Measurements from ENCODE around the gene WDR5.

WDR5 gene

DNA sequence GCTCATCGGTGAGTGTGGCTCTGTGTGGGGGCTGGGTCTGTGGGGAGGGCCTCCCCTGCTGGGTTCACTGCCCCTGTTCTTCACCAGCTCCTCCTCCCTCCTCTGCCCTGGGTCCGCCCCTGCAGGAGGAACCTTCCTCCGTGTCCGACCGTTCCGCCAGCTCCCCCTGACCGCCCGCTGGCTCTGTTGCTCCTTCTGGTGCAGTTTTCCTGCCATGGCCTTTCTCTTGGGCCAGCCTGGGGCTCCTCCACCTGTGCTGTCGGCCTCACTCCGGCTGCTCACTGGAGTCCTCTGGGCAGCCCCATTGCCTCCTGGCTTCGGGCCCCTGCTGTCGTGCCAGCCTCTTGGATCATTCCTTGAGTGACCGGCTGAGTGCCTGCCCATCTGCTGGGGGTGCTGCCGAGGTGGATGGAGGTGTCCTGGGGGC is 16.2 kb downstream of the WDR5 start:
- TF ChIP-seq EZH2 (IDR thresholded peaks at IDR 0.05) (no peak), POLR2AphosphoS5 (IDR thresholded peaks at IDR 0.05; ENCODE audit: borderline replicate concordance, low read depth, low read length) (no peak), FOXP2 (optimal IDR thresholded peaks at IDR 0.05; ENCODE audit: control extremely low read depth, extremely low read length, insufficient read depth) (no peak)

DNA sequence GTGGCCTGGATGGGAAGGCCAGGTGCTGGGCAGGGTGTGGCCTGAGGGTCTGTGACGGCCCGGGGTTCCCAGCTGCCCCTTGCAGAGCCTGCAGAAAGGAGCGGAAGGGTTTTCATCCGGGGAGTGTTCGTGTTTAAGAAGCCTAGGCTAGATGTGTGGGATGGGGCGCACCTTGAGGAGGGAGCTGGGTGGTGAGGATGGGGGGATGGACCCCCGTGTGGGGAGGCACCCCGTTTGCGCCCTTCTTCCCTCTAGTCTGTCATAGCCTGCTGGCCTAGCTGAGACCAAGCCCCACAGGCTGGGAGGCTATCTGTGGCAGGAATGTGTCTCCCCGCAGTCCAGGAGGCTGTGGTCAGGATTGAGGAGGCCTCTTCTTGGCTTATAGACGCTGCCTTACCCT is 16.6 kb downstream of the WDR5 start:
- no peak for TF ChIP-seq EZH2 (IDR thresholded peaks at IDR 0.05)
- TF ChIP-seq POLR2AphosphoS5 (IDR thresholded peaks at IDR 0.05; ENCODE audit: borderline replicate concordance, low read depth, low read length), result no peak
- TF ChIP-seq FOXP2 (optimal IDR thresholded peaks at IDR 0.05; ENCODE audit: control extremely low read depth, extremely low read length, insufficient read depth), result no peak
- DNase-seq (ENCODE audit: low read depth, low spot score), result no peak
- H3K9me3 ChIP-seq (ENCODE audit: low read depth, low read length), result no peaks in the 10 kb centered on the region
- no peak overlapping the region for H3K9ac ChIP-seq (ENCODE audit: insufficient read length)
- H3K27ac ChIP-seq, result no peak overlapping the region
- H3K4me3 ChIP-seq, result no peak overlapping the region
- peaks cover 93% of the 10 kb centered on the region for H3K36me3 ChIP-seq (ENCODE audit: insufficient read depth, low read length)

More for the DNA sequence above, 16.2 kb downstream of the WDR5 start:
- Histone ChIP-seq H3K9ac (ENCODE audit: insufficient read length) (no peak overlapping the region), H3K4me3 (no peak overlapping the region), H3K36me3 (ENCODE audit: insufficient read depth, low read length) (peaks cover 93% of the 10 kb centered on the region), H3K9me3 (ENCODE audit: low read depth, low read length) (no peaks in the 10 kb centered on the region), H3K27ac (no peak overlapping the region)
- DNase-seq (ENCODE audit: low read depth, low spot score), result no peak

DNA sequence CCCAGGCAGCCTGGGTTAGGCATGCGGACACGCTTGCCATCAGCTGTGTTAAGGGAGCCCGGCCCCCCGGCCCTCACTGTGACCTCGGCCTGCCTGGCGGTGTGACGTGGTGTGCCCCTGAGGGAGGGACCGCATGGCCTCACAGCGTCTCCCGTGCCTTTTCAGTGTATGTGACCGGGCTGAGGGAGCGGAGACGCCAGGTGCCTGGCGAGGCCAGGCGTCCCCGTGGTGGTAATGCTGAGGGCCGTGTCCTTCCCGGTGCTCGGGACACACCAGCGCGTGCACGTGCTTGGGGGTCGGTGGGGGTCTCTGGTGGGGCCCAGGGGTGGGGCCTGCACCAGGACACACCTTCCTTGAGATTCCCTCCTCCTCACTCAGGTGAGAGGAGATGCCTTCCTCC is 17.6 kb downstream of the WDR5 start:
- peaks cover 96% of the 10 kb centered on the region for H3K36me3 ChIP-seq (ENCODE audit: insufficient read depth, low read length)
- no peak overlapping the region for H3K4me3 ChIP-seq
- H3K9me3 ChIP-seq (ENCODE audit: low read depth, low read length), result no peaks in the 10 kb centered on the region
- TF ChIP-seq FOXP2 (optimal IDR thresholded peaks at IDR 0.05; ENCODE audit: control extremely low read depth, extremely low read length, insufficient read depth) (no peak), EZH2 (IDR thresholded peaks at IDR 0.05) (no peak), POLR2AphosphoS5 (IDR thresholded peaks at IDR 0.05; ENCODE audit: borderline replicate concordance, low read depth, low read length) (no peak)
- H3K9ac ChIP-seq (ENCODE audit: insufficient read length), result no peak overlapping the region
- no peak for DNase-seq (ENCODE audit: low read depth, low spot score)
- H3K27ac ChIP-seq, result no peak overlapping the region

DNA sequence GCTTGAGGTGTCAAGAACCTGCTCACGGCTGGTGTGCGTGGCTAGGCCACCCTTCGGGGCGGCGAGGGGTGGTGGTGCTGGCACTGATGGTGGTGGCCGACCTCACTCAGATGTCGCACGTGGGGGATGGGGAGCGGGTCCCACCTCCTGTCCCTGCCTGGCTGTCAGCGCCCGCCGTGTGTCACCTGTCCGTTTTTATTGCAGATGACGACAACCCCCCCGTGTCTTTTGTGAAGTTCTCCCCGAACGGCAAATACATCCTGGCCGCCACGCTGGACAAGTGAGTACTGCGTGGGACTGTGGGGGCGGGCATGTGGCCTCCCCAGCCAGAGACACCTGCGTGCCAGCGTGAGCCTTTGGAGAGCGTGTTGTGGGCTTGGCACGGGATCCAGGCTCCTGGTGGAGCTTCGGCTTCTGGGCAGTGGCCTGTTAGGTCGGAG is 18.4 kb downstream of the WDR5 start:
- Histone ChIP-seq H3K27ac (no peak overlapping the region), H3K9me3 (ENCODE audit: low read depth, low read length) (no peaks in the 10 kb centered on the region), H3K4me3 (no peak overlapping the region), H3K9ac (ENCODE audit: insufficient read length) (no peak overlapping the region), H3K36me3 (ENCODE audit: insufficient read depth, low read length) (peaks cover 95% of the 10 kb centered on the region)
- no peak for DNase-seq (ENCODE audit: low read depth, low spot score)
- no peak for TF ChIP-seq POLR2AphosphoS5 (IDR thresholded peaks at IDR 0.05; ENCODE audit: borderline replicate concordance, low read depth, low read length)
- no peak for TF ChIP-seq FOXP2 (optimal IDR thresholded peaks at IDR 0.05; ENCODE audit: control extremely low read depth, extremely low read length, insufficient read depth)
- no peak for TF ChIP-seq EZH2 (IDR thresholded peaks at IDR 0.05)

DNA sequence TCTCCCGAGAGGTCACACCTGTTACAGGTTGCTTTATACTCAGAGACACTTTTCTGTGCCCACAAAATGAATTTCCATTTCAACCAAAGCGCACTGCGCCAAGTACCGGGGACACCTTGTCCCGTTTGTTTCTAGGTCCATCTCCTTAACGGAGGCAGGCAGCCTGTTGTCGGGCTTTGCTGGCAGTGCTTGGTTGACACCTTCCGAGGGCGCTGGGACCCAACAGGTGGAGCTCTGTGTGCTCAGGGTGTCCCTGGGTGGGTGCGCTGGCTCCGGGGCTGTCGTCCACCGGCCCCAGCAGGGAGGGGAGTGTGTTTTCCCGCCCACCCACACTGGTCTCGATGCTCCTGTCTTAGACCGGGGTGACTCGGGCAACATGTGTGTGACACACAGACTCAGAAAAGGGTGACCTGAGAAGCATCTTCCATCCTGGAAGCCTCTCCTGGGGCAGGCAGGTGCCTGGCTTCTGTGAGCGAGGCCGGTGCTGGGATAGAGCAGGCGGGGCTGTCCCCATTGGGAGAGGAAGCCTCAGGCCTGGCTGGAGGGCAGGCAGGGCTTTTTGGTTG is 20.0 kb downstream of the WDR5 start:
- TF ChIP-seq POLR2AphosphoS5 (IDR thresholded peaks at IDR 0.05; ENCODE audit: borderline replicate concordance, low read depth, low read length) (no peak), FOXP2 (optimal IDR thresholded peaks at IDR 0.05; ENCODE audit: control extremely low read depth, extremely low read length, insufficient read depth) (no peak)
- H3K27ac ChIP-seq, result no peak overlapping the region
- no peak overlapping the region for H3K4me3 ChIP-seq
- peaks cover 83% of the 10 kb centered on the region for H3K36me3 ChIP-seq (ENCODE audit: insufficient read depth, low read length)
- no peaks in the 10 kb centered on the region for H3K9me3 ChIP-seq (ENCODE audit: low read depth, low read length)
- no peak overlapping the region for H3K9ac ChIP-seq (ENCODE audit: insufficient read length)
- DNase-seq (ENCODE audit: low read depth, low spot score), result no peak

DNA sequence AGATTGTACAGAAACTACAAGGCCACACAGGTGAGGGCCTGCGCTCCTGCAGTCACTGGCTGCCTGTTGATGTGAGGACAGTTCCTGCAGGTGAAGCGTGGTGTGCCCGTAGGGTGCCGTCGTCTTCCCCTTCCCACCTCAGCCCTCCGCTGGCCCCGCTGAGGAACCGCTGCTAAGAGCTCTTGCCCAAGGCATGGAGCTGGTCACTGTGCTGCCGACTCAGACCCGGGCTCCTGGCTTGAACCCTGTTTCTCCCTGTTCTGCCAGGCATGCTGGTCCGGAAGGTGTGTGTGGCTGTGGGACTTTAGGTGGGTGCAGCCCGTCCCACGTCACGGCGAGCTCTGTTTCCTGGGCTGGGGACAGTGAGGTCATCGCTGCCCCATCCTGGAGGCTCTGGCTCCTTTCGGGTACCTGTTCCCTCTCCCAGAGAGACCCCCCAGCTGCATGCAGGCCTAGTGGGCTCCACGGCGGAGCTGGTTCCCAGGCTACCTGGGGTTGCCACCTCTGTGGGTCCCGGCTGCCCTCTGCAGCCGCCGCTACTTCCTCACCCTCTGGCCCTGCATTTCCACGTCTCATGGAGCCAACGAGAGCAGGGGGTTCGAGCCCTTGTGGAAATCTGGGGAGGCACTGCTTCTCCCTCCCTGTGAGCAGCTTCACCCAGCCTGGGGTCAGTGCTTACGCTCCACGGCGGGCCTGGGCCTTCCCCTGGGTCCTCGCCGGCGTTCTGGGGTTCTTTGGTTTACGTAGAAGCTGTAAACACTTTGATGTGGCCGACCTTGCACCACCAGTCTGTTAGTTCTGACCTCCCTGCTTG is 20.9 kb downstream of the WDR5 start:
- DNase-seq (ENCODE audit: low read depth, low spot score), result no peak
- no peaks in the 10 kb centered on the region for H3K9me3 ChIP-seq (ENCODE audit: low read depth, low read length)
- H3K27ac ChIP-seq, result no peak overlapping the region
- H3K4me3 ChIP-seq, result no peak overlapping the region
- peaks cover 76% of the 10 kb centered on the region for H3K36me3 ChIP-seq (ENCODE audit: insufficient read depth, low read length)
- H3K9ac ChIP-seq (ENCODE audit: insufficient read length), result no peak overlapping the region
- TF ChIP-seq POLR2AphosphoS5 (IDR thresholded peaks at IDR 0.05; ENCODE audit: borderline replicate concordance, low read depth, low read length) (no peak), EZH2 (IDR thresholded peaks at IDR 0.05) (no peak), FOXP2 (optimal IDR thresholded peaks at IDR 0.05; ENCODE audit: control extremely low read depth, extremely low read length, insufficient read depth) (no peak)

DNA sequence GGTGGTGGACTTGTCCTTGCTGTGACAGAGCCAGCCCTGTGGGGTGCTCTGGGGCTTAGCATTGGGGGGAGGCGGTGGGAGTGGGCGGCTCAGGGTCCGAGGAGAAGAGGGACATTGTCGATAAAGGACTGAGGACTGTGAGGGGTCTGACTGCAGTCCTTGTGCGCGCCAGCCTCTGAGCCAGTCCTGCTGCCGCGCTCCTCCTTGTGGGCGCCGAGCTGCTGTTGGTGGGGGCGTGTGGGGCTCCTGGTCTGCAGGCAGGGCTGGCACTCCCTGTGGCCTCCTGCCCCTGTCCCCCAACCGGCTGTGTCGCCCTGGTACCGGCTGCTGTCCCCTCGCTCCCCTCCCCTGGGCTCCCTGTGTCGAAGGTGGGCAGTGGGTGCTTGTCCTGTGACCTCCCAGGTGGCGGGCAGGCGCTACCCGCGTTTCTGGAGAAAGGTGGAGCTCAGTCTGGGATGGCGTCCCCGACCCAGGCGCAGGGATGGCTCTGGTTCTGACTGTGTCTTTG is 21.6 kb downstream of the WDR5 start:
- DNase-seq (ENCODE audit: low read depth, low spot score), result no peak
- Histone ChIP-seq H3K9ac (ENCODE audit: insufficient read length) (no peak overlapping the region), H3K4me3 (no peak overlapping the region), H3K9me3 (ENCODE audit: low read depth, low read length) (no peaks in the 10 kb centered on the region), H3K36me3 (ENCODE audit: insufficient read depth, low read length) (peaks cover 70% of the 10 kb centered on the region), H3K27ac (no peak overlapping the region)
- TF ChIP-seq EZH2 (IDR thresholded peaks at IDR 0.05), result no peak
- TF ChIP-seq FOXP2 (optimal IDR thresholded peaks at IDR 0.05; ENCODE audit: control extremely low read depth, extremely low read length, insufficient read depth), result no peak
- TF ChIP-seq POLR2AphosphoS5 (IDR thresholded peaks at IDR 0.05; ENCODE audit: borderline replicate concordance, low read depth, low read length), result no peak

DNA sequence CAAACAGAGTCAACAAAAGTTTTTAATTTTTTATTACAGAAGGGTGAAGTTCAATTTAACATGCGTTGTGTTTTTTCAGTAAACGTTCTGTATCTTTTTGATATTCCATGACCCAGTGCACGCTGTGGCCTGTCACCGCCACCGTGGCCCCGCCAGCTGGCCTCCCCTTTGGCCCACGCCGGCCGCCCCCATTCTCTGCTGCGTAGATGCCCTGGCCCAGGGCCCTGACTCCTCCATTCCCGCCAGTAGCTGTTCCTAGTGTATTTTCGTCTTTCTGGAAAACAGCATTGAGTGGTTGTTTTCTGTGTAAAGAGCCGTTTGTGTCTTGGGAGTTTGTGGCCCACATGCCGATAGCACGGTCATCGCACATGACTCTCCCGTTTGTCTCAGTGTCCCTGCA is 22.4 kb downstream of the WDR5 start:
- no peak for TF ChIP-seq FOXP2 (optimal IDR thresholded peaks at IDR 0.05; ENCODE audit: control extremely low read depth, extremely low read length, insufficient read depth)
- no peak for TF ChIP-seq POLR2AphosphoS5 (IDR thresholded peaks at IDR 0.05; ENCODE audit: borderline replicate concordance, low read depth, low read length)
- TF ChIP-seq EZH2 (IDR thresholded peaks at IDR 0.05), result no peak
- peaks cover 62% of the 10 kb centered on the region for H3K36me3 ChIP-seq (ENCODE audit: insufficient read depth, low read length)

More for the DNA sequence above, 22.4 kb downstream of the WDR5 start:
- DNase-seq (ENCODE audit: low read depth, low spot score), result no peak
- no peaks in the 10 kb centered on the region for H3K9me3 ChIP-seq (ENCODE audit: low read depth, low read length)
- no peak overlapping the region for H3K27ac ChIP-seq
- H3K9ac ChIP-seq (ENCODE audit: insufficient read length), result no peak overlapping the region
- H3K4me3 ChIP-seq, result no peak overlapping the region

Measured in SK-N-MC (cell line).